Umbilical cord (tissue), 2 donors: ENCODE measurements around the gene XYLT2. TPM values are rescaled to one million over a fixed set of nuclear protein-coding genes. Genes with fewer than 3 reads are reported as not detected.
A peak's percentile ranks its signal among the peaks of the same experiment; 100 is the strongest.

Experiments
- DNase-seq: peaks from one replicate; pipeline ENCODE4 v3.0.0-alpha.2; 2015; ENCODE audit warnings: low spot score
- total RNA-seq: library from RNA; depleted of rRNA; stranded (reverse); fragments of >200 nt; gene quantifications from one replicate; pipeline ENCODE4 v1.2.3, GENCODE V29; 2014; ENCODE audit warnings: low replicate concordance; ENCODE audit not compliant: insufficient read depth

Gene XYLT2
- total RNA-seq, 1 donor from 2014 or later, result 29.6 TPM

GRCh38 chr17:50319306-50320004, 26.5 kb upstream of the XYLT2 start:
- peak; percentile 76 for DNase-seq

GRCh38 chr17:50322271-50322670, 23.7 kb upstream of the XYLT2 start:
- DNase-seq, result peak; percentile 4

GRCh38 chr17:50323060-50323459, 22.9 kb upstream of the XYLT2 start:
- no peak for DNase-seq

GRCh38 chr17:50325906-50326305, 20.0 kb upstream of the XYLT2 start:
- DNase-seq, result no peak

- no peak for DNase-seq
These were observed 19.0 kb upstream of the XYLT2 start for GRCh38 chr17:50326831-50327364.

GRCh38 chr17:50328363-50329325, 17.3 kb upstream of the XYLT2 start:
- DNase-seq, result peak; percentile 57

- DNase-seq, result no peak
These were observed 16.2 kb upstream of the XYLT2 start for GRCh38 chr17:50329716-50330115.

- peak; percentile 87 for DNase-seq
These were observed 15.7 kb upstream of the XYLT2 start for GRCh38 chr17:50330151-50330775.

- peak; percentile 25 for DNase-seq
These were observed 14.7 kb upstream of the XYLT2 start for GRCh38 chr17:50331085-50331791.

- no peak for DNase-seq
These were observed 13.7 kb upstream of the XYLT2 start for GRCh38 chr17:50332196-50332595.

- DNase-seq, result peak; percentile 48
These were observed 12.5 kb upstream of the XYLT2 start for GRCh38 chr17:50333291-50334057.

- DNase-seq, result no peak
These were observed 8.0 kb upstream of the XYLT2 start for GRCh38 chr17:50337956-50338355.

- DNase-seq, result no peak
These were observed 7.3 kb upstream of the XYLT2 start for GRCh38 chr17:50338645-50339044.

GRCh38 chr17:50339381-50339780, 6.5 kb upstream of the XYLT2 start:
- no peak for DNase-seq

- DNase-seq, result no peak
These were observed 1.1 kb upstream of the XYLT2 start for GRCh38 chr17:50344731-50345365.

- DNase-seq, result peak; percentile 46
These were observed 589 bp downstream of the XYLT2 start for GRCh38 chr17:50346313-50347116.

GRCh38 chr17:50347117-50347893, 1.4 kb downstream of the XYLT2 start:
- no peak for DNase-seq

- DNase-seq, result no peak
These were observed 2.0 kb downstream of the XYLT2 start for GRCh38 chr17:50347894-50348291.
